Measurements from ENCODE around the gene TERT.

TERT gene

GRCh38 chr5:1222147-1222546 is 72.7 kb downstream of the TERT start:
- DNase-seq (ENCODE audit: low spot score) (no peak), FAIRE-seq (peak; percentile 99)

GRCh38 chr5:1221721-1222120 is 73.1 kb downstream of the TERT start:
- no peak for DNase-seq (ENCODE audit: low spot score)
- no peak for FAIRE-seq

GRCh38 chr5:1220831-1221230 is 74.0 kb downstream of the TERT start:
- no peak for FAIRE-seq
- no peak for DNase-seq (ENCODE audit: low spot score)

GRCh38 chr5:1220351-1220750 is 74.5 kb downstream of the TERT start:
- DNase-seq (ENCODE audit: low spot score) (no peak), FAIRE-seq (no peak)

GRCh38 chr5:1219768-1220100 is 75.1 kb downstream of the TERT start:
- DNase-seq (ENCODE audit: low spot score) (no peak), FAIRE-seq (no peak)

- FAIRE-seq = no peak
Observed at GRCh38 chr5:1219098-1219767, 75.6 kb downstream of the TERT start.

GRCh38 chr5:1218351-1219080 is 76.4 kb downstream of the TERT start:
- DNase-seq (ENCODE audit: low spot score) (no peak), FAIRE-seq (no peak)

More at GRCh38 chr5:1219098-1219767, 75.6 kb downstream of the TERT start:
- no peak for DNase-seq (ENCODE audit: low spot score)

GRCh38 chr5:1217596-1218206 is 77.2 kb downstream of the TERT start:
- DNase-seq (ENCODE audit: low spot score) (no peak), FAIRE-seq (no peak)

- FAIRE-seq = no peak
Observed at GRCh38 chr5:1216918-1217295, 78.0 kb downstream of the TERT start.

GRCh38 chr5:1216211-1216917 is 78.5 kb downstream of the TERT start:
- no peak for DNase-seq (ENCODE audit: low spot score)

More at GRCh38 chr5:1216918-1217295, 78.0 kb downstream of the TERT start:
- no peak for DNase-seq (ENCODE audit: low spot score)

GRCh38 chr5:1215320-1216096 is 79.4 kb downstream of the TERT start:
- FAIRE-seq = peak; percentile 90

More at GRCh38 chr5:1216211-1216917, 78.5 kb downstream of the TERT start:
- FAIRE-seq = no peak

GRCh38 chr5:1214936-1215220 is 80.0 kb downstream of the TERT start:
- FAIRE-seq = no peak
- DNase-seq (ENCODE audit: low spot score) = no peak

More at GRCh38 chr5:1215320-1216096, 79.4 kb downstream of the TERT start:
- no peak for DNase-seq (ENCODE audit: low spot score)

GRCh38 chr5:1214163-1214935 is 80.5 kb downstream of the TERT start:
- DNase-seq (ENCODE audit: low spot score) = no peak

GRCh38 chr5:1213508-1214162 is 81.2 kb downstream of the TERT start:
- DNase-seq (ENCODE audit: low spot score) (no peak), FAIRE-seq (no peak)

More at GRCh38 chr5:1214163-1214935, 80.5 kb downstream of the TERT start:
- no peak for FAIRE-seq

- FAIRE-seq (no peak), DNase-seq (ENCODE audit: low spot score) (no peak)
Observed at GRCh38 chr5:1212881-1213280, 82.0 kb downstream of the TERT start.

GRCh38 chr5:1212271-1212670 is 82.6 kb downstream of the TERT start:
- DNase-seq (ENCODE audit: low spot score) (no peak), FAIRE-seq (no peak)

GRCh38 chr5:1211701-1212100 is 83.2 kb downstream of the TERT start:
- peak; percentile 99 for FAIRE-seq
- DNase-seq (ENCODE audit: low spot score) = no peak

GRCh38 chr5:1210832-1211251 is 84.0 kb downstream of the TERT start:
- DNase-seq (ENCODE audit: low spot score) (no peak), FAIRE-seq (no peak)

- FAIRE-seq (no peak), DNase-seq (ENCODE audit: low spot score) (no peak)
Observed at GRCh38 chr5:1209896-1210776, 84.7 kb downstream of the TERT start.
